GM23248 (cell line): ENCODE results near the gene FAM162A.

Source experiments
- EZH2 ChIP-seq: fragments of 200-600 bp; sonication (generic); IDR thresholded peaks from 2 replicates; pipeline ENCODE4 v1.6.1; 2018; ENCODE audit warnings: antibody characterized with exemption, mild to moderate bottlenecking; ENCODE audit not compliant: insufficient read depth, poor library complexity, severe bottlenecking
- EZH2phosphoT487 ChIP-seq: fragments of 200-600 bp; sonication (generic); IDR thresholded peaks from 2 replicates; pipeline ENCODE4 v1.6.1; 2018; ENCODE audit warnings: antibody characterized with exemption, moderate library complexity, mild to moderate bottlenecking, low read depth; ENCODE audit not compliant: insufficient read depth

DNA sequence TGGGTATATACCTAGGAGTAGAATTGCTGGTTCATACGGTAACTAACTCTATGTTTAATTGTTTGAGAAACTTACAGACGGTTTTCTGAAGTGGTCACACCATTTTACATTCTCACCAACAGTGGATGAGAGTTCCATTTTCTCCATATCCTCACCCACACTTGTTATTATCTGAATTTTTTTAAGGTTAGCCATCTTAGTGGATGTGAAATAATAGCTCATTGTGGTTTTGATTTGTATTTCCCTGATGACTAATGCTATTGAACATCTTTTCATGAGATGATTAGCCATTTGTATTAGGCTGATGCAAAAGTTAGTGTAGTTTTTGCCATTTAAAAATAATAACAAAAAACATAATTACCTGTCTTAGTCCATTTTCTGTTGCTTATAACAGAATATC lies 40.3 kb upstream of the FAM162A start:
- no peak for TF ChIP-seq EZH2phosphoT487
- TF ChIP-seq EZH2: no peak
